Measurements from ENCODE around the gene KLK12. TPM values are rescaled to one million over a fixed set of nuclear protein-coding genes. Genes with fewer than 3 reads are reported as not detected.
"Not testable (repeated sequence)": the region's sequence is repeated elsewhere in the genome, so short reads cannot be mapped to it uniquely, and the experiment has no call there.

The KLK12 gene
- total and polyA plus RNA-seq, 7 donors: not detected

DNA sequence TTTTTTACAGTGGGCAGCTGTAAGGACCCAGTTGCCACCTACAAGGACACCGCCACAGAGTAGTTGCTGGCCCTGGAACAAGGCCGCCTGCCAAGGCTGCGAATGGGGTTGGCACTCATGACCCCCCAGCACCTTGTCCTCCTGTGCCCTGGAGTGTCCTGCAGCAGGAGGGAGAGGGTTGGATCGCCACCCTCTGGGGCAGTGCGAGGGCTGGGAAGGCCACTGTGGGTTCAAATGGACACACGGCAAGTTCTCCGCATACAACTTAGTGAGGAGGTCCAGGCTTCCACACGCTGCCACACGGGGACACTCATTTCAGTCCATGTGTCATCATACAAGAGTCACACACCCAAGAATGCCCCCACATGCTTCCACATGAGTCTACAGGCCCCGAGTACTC, 34.4 kb downstream of the KLK12 start:
- Histone ChIP-seq H3K9me3 (no peaks in the 10 kb centered on the region), H3K4me3 (no peak overlapping the region), H3K36me3 (ENCODE audit: insufficient read depth in 1 of 2, low read depth in 1 of 2) (no peaks in the 10 kb centered on the region), H3K27me3 (ENCODE audit: insufficient read depth in 3 of 3, low read length in 2 of 3) (peaks cover 0 to 12% (median 5%) of the 10 kb centered on the region in 3 donors), H3K27ac (no peak overlapping the region), H3K4me1 (no peaks in the 10 kb centered on the region)
- 74 to 84% (median 81%) methylated on average over 10 of the region's 10 CpGs for WGBS, 3 donors
- TF ChIP-seq, protein P1, sequence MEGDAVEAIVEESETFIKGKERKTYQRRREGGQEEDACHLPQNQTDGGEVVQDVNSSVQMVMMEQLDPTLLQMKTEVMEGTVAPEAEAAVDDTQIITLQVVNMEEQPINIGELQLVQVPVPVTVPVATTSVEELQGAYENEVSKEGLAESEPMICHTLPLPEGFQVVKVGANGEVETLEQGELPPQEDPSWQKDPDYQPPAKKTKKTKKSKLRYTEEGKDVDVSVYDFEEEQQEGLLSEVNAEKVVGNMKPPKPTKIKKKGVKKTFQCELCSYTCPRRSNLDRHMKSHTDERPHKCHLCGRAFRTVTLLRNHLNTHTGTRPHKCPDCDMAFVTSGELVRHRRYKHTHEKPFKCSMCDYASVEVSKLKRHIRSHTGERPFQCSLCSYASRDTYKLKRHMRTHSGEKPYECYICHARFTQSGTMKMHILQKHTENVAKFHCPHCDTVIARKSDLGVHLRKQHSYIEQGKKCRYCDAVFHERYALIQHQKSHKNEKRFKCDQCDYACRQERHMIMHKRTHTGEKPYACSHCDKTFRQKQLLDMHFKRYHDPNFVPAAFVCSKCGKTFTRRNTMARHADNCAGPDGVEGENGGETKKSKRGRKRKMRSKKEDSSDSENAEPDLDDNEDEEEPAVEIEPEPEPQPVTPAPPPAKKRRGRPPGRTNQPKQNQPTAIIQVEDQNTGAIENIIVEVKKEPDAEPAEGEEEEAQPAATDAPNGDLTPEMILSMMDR (IDR thresholded peaks at IDR 0.05): no peak
- DNase-seq (no peak), ATAC-seq (no peak)
- intact Hi-C loops (cut with DNase I): no loop called here

DNA sequence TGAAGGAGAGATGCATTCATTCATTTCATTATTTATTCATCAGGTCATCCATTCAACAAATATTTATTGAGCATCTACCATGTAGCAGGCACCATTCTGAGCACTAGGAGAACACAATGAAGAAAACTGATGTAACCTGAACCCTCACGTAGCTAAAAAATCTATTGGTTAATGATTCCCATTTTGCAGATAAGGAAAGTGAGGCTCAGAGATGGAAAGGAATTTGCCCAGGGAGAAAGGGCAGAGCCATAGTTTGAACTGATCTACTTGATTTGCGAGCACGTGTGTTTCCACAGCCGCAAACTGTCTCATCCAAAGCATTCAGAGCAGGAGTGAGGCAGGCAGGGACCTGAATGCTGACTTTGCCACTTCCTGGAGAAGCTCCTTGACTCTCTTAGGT, 36.1 kb downstream of the KLK12 start:
- intact Hi-C loops (cut with DNase I): no loop called here
- Histone ChIP-seq H3K27ac (no peak overlapping the region), H3K36me3 (ENCODE audit: insufficient read depth in 1 of 2, low read depth in 1 of 2) (no peaks in the 10 kb centered on the region), H3K27me3 (ENCODE audit: insufficient read depth in 3 of 3, low read length in 2 of 3) (peaks cover 0 to 12% (median 5%) of the 10 kb centered on the region in 3 donors), H3K4me1 (no peaks in the 10 kb centered on the region), H3K4me3 (no peak overlapping the region), H3K9me3 (no peaks in the 10 kb centered on the region)
- no peak for ATAC-seq
- 71 to 82% (median 78%) methylated on average over 4 of the region's 4 CpGs for WGBS, 3 donors
- TF ChIP-seq, protein P1 (IDR thresholded peaks at IDR 0.05): no peak
- no peak for DNase-seq

DNA sequence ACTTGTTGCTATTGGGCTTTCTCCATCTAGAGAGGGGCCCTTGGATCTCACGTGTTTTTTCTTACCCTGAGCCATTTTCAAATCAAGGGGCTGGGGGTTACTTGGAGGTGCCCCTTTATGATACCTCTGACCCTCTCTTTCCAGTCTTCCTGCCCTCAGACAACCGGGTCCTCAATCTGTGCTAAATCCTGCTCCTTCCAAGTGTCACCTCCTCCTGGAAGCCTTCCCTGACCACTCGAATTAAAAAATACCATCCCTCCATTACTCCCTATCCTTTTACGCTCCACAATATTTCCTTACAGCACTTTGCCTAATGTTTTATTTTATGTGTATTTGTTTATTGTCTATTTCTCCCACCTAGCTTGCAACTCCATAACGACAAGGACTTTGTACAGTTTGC, 36.7 kb downstream of the KLK12 start:
- no peaks in the 10 kb centered on the region for H3K36me3 ChIP-seq (ENCODE audit: insufficient read depth in 1 of 2, low read depth in 1 of 2)
- intact Hi-C loops (cut with DNase I): no loop called here
- WGBS, 3 donors: 60 to 68% (median 61%) methylated on average over 5 of the region's 5 CpGs
- ATAC-seq (no peak), DNase-seq (no peak)
- no peak overlapping the region for H3K27ac ChIP-seq
- TF ChIP-seq, protein P1 (IDR thresholded peaks at IDR 0.05): no peak
- no peaks in the 10 kb centered on the region for H3K4me1 ChIP-seq
- no peak overlapping the region for H3K4me3 ChIP-seq
- no peaks in the 10 kb centered on the region for H3K9me3 ChIP-seq
- H3K27me3 ChIP-seq (ENCODE audit: insufficient read depth in 3 of 3, low read length in 2 of 3): peaks cover 0 to 8% (median 5%) of the 10 kb centered on the region in 3 donors

DNA sequence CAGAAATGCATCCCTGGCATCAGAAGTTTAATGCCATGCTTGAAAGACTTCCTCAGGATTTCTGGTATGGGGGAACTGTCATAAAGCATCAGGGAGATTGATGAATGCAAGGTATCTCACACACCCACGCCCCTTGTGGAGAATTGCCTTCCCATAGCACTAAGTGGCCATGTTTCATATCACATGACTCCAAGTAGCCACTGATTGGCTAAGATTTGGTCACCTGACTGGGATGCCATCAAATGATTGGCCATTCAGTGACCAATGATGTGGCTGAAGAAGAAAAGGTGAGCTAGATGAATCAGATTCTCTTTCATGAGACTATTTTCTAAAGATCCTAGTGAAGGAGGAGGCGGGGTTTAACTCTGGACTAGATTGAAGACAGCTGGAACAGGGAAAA, 40.7 kb downstream of the KLK12 start:
- H3K4me3 ChIP-seq: no peak overlapping the region
- ATAC-seq (no peak), DNase-seq (no peak)
- no peaks in the 10 kb centered on the region for H3K4me1 ChIP-seq
- TF ChIP-seq, protein P1 (IDR thresholded peaks at IDR 0.05): no peak
- no peaks in the 10 kb centered on the region for H3K36me3 ChIP-seq (ENCODE audit: insufficient read depth in 1 of 2, low read depth in 1 of 2)
- no peaks in the 10 kb centered on the region for H3K9me3 ChIP-seq
- H3K27me3 ChIP-seq (ENCODE audit: insufficient read depth in 3 of 3, low read length in 2 of 3): peaks cover 0 to 4% (median 3%) of the 10 kb centered on the region in 3 donors
- 67 to 74% (median 69%) methylated on average over 2 of the region's 2 CpGs for WGBS, 3 donors
- no peak overlapping the region for H3K27ac ChIP-seq
- intact Hi-C loops (cut with DNase I): no loop called here

DNA sequence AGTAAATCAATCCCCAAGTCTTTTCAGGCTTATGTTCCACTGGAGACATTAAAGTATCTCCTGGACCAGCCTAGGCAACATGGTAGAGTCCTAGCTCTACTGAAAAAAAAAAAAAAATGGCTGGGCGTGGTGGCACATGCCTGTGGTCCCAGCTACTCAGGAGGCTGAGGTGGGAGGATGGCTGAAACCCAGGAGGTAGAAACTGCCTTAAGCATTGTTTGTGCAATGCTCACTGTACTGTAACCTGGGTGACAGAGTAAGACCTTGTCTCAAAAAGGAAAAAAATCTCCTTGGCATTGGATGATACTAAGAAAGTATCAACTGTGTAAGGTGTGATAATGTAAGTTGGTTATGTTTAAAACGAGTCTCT, 42.2 kb downstream of the KLK12 start:
- no peaks in the 10 kb centered on the region for H3K4me1 ChIP-seq
- no peaks in the 10 kb centered on the region for H3K9me3 ChIP-seq
- DNase-seq: no peak
- intact Hi-C loops (cut with DNase I): no loop called here
- ATAC-seq: no peak
- no peak overlapping the region for H3K4me3 ChIP-seq
- TF ChIP-seq, protein P1 (IDR thresholded peaks at IDR 0.05): no peak
- no peak overlapping the region for H3K27ac ChIP-seq
- peaks cover 0 to 13% (median 3%) of the 10 kb centered on the region in 3 donors for H3K27me3 ChIP-seq (ENCODE audit: insufficient read depth in 3 of 3, low read length in 2 of 3)
- no peaks in the 10 kb centered on the region for H3K36me3 ChIP-seq (ENCODE audit: insufficient read depth in 1 of 2, low read depth in 1 of 2)
- WGBS, 3 donors: 58 to 69% (median 58%) methylated on average over 2 of the region's 2 CpGs

DNA sequence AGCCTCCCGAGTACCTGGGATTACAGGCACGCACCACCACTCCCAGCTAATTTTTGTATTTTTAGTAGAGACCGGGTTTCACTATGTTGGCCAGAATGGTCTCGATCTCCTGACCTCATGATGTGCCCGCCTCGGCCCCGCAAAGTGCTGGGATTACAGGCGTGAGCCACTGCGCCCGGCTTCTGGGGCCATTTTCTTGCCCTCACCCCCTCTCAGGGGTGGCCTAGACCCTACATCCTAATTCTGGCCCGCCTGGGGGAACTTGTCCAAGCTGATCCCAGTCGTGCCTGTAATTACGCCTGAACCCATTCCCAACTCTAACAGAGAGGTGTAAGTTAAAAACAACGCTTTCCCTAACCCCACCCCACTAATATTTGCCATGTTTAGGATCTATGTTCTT, 50.4 kb downstream of the KLK12 start:
- H3K9me3 ChIP-seq; intact Hi-C loops (cut with DNase I); H3K4me1 ChIP-seq; H3K27ac ChIP-seq; DNase-seq; H3K36me3 ChIP-seq (ENCODE audit: insufficient read depth in 1 of 2, low read depth in 1 of 2); ATAC-seq; H3K4me3 ChIP-seq; H3K27me3 ChIP-seq (ENCODE audit: insufficient read depth in 3 of 3, low read length in 2 of 3): not testable (repeated sequence)
- 78 to 84% (median 82%) methylated on average over 14 of the region's 14 CpGs for WGBS, 3 donors
